NCI-H128 (cell line): ENCODE data around the gene CPAMD8.

Source experiments
- DNase-seq: peaks from one replicate; lab custom pipeline; 2025; ENCODE audit not compliant: unreplicated experiment; lab: John Stamatoyannopoulos, UW

CPAMD8 gene

GRCh38 chr19:16849168-16849567 is 177.4 kb downstream of the CPAMD8 start:
- DNase-seq: no peak

GRCh38 chr19:16847430-16847829 is 179.2 kb downstream of the CPAMD8 start:
- DNase-seq: no peak

GRCh38 chr19:16846901-16847300 is 179.7 kb downstream of the CPAMD8 start:
- DNase-seq: no peak
